Activated CD4-positive, alpha-beta T cell treated with anti-CD3 and anti-CD28 coated beads for 1 hour (primary cell): ENCODE data around the gene TRIM46.
A peak's percentile ranks its signal among the peaks of the same experiment; 100 is the strongest.

Source experiments
- DNase-seq: peaks from one replicate; pipeline ENCODE4 v3.0.0-alpha.2; 2020

TRIM46 gene, protein sequence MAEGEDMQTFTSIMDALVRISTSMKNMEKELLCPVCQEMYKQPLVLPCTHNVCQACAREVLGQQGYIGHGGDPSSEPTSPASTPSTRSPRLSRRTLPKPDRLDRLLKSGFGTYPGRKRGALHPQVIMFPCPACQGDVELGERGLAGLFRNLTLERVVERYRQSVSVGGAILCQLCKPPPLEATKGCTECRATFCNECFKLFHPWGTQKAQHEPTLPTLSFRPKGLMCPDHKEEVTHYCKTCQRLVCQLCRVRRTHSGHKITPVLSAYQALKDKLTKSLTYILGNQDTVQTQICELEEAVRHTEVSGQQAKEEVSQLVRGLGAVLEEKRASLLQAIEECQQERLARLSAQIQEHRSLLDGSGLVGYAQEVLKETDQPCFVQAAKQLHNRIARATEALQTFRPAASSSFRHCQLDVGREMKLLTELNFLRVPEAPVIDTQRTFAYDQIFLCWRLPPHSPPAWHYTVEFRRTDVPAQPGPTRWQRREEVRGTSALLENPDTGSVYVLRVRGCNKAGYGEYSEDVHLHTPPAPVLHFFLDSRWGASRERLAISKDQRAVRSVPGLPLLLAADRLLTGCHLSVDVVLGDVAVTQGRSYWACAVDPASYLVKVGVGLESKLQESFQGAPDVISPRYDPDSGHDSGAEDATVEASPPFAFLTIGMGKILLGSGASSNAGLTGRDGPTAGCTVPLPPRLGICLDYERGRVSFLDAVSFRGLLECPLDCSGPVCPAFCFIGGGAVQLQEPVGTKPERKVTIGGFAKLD

DNA sequence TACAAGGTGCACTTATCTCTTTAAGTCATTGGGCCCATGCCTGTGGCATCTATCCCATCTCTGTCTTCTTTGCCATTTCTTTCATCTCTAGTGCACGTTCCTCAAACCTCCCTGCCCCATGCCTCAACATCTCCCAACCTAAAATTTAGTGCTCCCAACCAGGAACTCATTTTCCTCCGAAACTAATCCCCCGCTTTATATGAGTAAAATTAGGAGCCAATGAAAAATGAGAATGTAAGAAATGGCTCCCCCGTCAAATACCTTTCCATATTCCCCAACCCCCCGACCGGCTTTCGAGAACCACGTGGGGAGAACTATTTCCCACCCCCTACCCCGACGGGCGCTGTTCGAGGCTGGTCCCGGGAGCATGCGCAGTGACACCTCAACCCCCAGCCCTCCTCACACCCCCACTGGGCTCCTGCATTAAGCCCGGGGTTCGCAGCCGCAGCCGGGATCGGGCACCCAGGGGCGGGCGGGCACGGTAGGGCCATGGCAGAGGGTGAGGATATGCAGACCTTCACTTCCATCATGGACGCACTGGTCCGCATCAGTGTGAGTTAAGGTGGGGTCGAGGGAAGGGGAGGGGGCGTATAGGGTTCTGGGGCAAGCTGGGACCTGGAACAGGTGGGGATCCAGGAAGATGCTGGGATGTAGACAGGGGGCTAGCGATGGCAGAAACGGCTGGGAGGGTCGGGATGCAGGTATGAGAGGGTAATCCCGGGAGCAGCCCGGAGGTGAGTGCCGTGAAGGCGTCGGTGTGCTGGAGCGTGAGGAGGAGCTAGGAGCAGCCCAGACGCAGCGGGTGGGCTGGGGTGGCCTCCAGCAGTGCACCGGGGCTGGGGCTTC is at the start of gene TRIM46:
TRIM46 (plus strand) TSS at position 372 of the 846 bp plus-strand sequence; CDS start at position 490, 118 bp downstream.
- peak; percentile 57 for DNase-seq

DNA sequence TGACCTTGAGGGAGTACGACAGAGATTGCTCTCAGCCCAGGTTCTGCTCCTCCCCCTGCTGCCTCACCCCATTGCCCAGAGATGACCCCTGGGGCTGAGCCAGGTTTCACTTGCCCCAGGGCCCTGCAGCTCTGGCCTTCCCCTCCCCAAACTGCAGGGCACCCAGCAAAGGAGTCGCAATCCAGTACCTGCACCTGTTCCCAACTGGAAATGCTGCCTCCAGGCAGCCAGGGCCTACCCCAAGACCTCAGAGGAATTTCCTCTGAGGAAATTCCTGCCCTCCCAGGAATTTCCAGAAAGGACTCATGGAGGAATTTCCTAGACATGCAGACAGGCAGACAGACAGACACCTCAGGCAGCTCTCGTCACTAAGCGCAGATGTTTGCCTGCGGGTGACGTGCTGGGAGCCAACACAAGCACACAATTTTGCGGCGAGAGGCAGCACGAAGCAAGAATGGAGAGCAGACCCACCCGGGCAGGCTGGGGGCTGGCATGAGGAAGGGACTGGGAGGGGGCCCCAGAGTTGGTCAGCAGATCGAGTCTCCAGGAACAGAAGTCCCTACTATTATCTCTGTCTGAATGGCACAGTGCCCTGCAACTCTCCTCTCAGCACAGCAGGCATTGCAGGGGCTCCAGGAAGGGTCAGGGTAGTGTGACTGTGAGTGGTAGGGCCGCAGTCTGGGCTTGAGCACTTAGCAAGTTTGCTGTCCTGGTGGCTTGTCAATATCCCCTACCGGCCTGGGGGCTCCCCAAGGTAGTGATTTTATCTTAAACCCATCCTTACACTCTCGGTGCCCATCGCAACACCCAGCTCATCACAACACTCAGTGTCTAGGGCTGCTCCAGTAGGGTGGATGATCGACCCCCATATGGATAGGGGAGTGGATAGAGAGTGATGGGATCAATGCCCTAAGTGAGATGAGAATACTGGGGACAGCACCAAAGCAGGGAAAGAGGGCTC is 48.9 kb upstream of the TRIM46 start:
- DNase-seq, result no peak

DNA sequence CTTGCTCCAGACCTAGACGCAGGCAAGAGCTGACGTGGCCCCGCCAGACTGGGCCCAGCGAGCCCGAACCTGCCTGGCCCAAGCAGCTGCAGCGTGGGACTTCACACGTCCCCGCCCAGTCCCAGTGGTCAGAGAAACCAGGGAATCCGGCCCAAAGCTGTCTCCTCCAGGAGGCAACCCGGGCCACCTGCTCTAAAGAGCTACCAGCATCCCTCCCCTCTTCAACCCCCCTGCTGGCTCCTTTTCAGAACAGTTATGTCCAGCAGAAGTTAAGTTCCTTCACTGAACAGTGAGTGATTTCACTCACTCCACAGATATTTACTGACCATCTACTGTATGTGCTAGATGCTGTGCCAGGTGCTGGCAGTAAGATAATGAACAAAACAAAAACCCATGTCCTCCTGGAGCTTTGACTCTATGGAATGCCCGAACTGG is 48.1 kb upstream of the TRIM46 start:
- no peak for DNase-seq

DNA sequence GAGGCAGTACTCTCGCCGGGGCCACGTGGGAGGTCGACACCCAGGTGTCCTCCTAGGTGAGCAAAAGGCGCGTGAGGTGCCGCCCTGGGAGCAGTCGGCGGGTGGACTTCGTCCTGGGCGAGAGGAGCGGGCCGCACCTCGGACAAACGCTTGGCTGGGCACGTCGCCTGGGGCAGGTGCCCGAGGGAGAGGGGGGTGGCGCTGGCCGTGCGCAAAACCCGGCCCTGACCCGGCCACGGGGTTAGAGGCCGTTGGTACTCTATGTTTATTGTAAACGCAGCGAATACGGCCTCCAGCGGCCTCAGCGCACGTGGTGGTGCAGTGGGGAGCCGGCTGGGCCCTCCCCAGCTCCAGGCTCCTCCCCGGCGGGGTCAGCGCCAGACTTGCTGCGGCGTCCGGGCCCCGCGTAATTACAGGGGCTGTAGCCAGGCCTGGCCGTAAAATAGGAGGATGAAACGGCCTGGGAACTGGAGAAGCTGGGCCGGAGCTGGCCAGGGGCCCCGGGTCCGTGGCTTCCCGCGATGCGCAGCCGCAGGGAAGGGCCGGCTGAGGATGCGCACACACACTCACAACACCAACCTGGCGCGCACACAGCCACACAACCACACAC is 47.6 kb upstream of the TRIM46 start:
- DNase-seq, result no peak

DNA sequence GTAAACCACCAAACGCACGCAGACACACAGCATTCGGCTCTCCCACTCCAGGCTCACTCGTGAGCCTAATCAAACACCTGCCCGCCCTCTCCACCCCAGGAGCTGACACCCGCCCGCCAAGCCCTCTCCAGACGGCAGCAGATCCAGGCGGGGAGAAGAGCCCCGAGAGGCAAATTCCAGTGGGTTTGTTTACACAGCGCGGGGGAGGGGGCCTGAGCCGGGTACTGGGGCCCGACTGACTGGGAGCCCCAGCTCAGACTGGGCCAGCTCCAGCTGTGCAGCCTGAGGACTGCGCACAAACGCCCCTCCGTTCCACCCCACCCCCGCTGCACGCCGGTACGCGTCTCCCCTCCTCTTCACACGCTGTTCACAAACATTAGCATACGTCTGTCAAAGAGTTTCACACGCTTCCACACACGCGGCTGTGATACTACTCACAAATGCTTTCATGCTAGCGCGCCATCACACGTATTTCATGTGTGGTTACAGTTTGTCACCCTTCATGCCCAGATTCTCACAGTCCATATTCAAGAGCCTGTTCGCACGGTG is 47.0 kb upstream of the TRIM46 start:
- DNase-seq, result no peak

DNA sequence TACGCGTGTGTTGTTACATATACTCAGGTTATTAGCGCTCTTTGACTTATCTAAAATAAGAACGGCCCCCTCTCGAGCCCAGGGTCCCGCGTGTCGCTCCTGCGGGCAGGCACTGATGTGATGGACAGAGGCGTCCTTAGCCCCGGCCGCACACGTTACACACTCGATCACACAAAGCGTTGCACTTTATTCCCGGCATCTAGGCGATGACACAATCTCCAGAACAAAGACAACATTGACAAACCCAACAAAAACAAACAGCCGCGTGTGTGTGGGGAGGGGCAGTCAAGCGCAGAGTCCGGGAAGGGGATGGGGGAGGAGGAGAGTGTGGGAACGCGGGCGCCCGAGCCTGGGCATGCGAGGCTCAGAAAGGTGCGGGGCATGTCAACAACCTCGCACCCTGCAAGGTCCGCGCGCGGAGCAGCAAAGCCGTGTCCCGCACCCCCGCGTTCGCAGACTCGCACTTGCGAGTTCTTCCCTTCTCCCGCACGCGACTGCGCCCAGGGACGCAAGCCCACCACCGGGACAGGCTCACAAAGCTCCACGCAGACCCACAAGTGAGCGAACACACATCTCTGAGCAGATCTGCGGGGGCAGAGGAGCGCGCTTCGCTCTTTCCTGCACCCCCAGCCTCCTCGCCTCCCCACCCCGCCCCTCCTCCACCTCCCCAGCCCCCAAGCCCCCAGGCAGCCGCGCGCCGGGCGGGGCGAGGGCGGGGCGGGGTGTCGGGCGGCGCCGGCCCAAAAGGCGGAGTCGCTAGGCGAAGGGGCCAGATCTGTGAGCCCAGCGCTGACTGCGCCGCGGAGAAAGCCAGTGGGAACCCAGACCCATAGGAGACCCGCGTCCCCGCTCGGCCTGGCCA is 46.3 kb upstream of the TRIM46 start, which contains the start of gene EFNA1:
EFNA1 (plus strand) TSS at position 772 of the 862 bp plus-strand sequence. CDS start 102 bp downstream, outside the sequence.
- DNase-seq, result no peak

DNA sequence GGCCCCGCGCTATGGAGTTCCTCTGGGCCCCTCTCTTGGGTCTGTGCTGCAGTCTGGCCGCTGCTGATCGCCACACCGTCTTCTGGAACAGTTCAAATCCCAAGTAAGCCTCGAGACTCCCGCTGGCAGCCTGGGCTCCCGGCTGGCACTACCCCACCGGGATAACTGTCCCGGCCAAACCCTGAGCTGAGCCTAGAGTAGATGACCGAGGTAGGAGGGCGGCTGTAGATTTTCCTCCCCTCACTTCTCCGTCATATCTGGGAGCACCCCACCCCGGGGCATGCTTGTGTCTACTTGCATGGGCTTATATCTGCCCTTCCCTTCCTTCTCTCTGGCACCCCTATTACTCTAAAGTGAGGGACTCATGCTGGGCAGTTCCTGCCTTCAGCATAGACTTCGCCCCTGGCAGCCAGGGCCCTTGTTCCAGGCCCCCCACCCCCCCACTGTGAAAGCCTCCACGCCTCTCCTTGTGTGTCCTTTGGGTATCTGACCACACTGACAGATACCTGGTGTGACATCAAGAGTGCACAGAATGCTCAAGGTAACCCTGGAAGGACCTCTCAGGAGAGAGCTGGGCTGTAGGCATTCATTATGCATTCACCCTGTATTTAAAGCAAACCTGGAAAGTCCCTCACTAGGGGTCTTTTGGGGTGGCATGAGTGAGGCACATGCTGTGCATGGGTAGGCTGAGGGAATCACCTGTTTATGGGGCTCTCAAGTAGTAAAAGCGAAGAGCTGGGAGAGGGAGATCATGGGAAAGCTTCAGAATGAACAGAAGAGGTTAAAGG is 45.5 kb upstream of the TRIM46 start:
- DNase-seq, result no peak

DNA sequence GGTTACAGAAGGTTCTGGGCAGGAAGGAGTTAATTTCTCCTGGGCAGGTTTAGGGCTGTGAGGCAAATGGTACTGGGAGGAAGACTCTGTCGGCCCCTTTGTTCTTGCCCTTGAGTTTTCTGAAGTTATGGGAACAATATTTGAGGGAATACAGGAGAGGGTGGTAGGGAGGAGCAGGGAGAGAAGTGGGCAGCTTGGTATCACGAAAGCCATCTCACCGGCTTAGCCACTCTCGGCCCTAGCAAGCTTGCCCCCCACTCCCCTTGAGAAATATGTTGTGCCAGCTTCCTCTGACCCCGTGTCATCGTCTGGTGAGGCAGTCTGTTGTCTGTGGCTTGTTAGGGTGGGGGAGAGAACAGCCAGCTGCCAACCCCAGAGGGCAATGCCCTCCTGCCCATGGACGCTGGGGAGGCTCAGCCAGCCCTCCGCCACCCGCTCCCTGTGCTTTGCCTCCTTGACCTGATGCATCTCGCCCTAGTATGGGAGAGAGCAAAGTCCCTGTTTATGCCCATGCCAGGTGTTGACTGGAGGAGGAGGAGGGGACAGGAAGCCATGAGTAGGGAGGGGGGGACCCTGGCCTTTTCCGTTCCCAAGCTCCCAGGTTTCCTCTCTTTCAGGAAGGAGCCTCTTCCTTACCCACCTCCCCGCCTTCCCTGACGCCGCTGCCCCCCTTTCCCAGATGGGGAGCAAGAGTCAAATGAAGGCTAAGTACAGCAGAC is 44.7 kb upstream of the TRIM46 start:
- DNase-seq, result no peak

DNA sequence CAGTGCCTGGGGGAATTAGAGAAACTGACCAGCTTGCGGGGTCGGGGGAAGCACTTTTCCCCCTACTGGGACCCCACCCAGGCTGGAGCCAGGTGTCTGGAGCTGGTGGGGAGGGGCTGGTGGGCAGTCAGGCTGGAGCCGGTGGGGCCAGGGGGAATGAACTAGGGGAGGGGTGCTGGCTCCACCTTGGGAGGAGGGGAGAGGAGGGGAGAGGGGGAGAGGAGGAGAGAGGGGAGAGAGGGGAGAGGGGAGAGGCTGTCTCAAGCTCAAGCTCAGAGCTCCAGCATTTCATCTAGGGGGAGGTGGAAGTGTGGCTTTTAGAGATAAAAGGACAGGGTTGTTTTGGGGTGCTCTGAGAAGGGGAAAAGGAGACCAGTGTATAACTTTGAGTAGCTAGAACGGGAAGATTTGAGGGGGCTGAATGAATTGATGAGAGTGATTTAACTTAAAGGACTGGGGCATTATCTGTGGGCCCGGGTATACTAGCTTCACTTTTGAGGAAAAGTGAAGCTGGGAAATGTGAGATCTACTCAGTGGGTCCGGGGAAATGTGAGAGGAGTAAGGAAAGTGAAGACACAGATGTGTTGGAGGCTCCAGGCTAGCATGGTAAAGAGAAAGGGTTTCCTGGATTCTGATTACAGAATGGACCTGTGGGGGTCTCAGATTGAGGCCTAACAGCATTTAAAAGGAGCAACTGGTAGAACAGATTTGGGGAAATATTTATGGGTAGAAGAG is 43.2 kb upstream of the TRIM46 start:
- DNase-seq, result no peak

DNA sequence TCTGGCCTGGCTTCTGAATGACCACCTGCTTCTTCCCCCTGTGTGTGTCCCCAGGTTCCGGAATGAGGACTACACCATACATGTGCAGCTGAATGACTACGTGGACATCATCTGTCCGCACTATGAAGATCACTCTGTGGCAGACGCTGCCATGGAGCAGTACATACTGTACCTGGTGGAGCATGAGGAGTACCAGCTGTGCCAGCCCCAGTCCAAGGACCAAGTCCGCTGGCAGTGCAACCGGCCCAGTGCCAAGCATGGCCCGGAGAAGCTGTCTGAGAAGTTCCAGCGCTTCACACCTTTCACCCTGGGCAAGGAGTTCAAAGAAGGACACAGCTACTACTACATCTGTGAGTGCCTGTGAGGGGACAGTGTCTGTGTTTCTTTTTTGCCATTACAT is 42.4 kb upstream of the TRIM46 start:
- DNase-seq, result no peak

DNA sequence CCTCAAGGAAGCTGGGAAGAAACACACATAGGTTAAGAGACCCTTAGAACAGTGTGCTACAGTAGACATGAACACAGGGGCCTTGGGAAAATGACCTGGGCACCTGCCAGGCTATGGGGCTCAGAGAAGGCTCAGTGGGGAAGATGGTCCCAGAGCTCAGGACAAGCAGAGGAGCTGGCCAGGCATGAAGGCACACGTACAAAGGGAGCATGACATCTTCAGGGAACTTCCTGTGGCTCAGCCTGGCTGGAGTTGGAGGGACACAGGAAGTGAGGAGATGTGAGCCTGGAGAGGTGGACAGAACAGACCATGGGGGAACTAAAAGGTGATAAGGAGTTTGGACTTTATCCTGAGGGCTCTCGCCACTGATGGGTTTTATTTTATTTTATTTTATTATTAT is 41.8 kb upstream of the TRIM46 start:
- no peak for DNase-seq

DNA sequence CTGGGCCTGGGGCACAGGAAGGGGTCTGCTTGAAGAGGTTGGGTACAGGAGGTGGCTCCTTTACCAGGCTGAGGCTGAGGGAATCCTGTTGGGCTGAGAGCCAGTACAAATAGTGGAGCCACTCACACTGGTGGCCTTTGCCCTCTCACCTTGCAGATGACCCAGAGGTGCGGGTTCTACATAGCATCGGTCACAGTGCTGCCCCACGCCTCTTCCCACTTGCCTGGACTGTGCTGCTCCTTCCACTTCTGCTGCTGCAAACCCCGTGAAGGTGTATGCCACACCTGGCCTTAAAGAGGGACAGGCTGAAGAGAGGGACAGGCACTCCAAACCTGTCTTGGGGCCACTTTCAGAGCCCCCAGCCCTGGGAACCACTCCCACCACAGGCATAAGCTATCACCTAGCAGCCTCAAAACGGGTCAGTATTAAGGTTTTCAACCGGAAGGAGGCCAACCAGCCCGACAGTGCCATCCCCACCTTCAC is 39.8 kb upstream of the TRIM46 start:
- DNase-seq, result no peak

DNA sequence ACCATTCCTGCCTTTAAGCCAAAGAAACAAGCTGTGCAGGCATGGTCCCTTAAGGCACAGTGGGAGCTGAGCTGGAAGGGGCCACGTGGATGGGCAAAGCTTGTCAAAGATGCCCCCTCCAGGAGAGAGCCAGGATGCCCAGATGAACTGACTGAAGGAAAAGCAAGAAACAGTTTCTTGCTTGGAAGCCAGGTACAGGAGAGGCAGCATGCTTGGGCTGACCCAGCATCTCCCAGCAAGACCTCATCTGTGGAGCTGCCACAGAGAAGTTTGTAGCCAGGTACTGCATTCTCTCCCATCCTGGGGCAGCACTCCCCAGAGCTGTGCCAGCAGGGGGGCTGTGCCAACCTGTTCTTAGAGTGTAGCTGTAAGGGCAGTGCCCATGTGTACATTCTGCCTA is 39.3 kb upstream of the TRIM46 start:
- DNase-seq, result no peak

DNA sequence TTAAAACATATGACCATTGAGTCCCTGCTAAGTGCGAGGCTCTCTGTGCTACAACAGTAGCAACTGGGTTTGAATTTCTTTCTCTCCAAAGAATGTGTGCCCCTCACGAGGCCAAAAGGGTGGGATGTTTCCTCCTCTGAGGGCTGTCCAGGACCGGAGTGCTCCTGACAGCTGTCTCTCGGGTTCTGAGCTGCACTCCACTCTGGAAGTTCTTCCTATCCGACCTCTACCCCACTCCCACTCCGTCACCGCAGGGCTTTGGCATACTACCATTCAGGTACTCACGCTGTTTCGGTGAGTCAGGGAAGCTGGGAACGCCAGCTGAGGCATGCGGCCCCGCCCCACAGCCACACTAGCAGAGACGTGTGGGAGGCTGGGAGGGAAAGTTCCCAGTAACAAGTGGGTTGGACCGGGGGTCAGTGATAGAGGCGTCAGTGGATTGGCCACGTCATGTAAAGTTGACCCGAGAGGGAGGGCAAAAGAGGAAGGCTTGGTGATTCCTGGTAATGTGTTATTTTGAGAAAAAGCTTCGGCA is 38.7 kb upstream of the TRIM46 start:
- no peak for DNase-seq

DNA sequence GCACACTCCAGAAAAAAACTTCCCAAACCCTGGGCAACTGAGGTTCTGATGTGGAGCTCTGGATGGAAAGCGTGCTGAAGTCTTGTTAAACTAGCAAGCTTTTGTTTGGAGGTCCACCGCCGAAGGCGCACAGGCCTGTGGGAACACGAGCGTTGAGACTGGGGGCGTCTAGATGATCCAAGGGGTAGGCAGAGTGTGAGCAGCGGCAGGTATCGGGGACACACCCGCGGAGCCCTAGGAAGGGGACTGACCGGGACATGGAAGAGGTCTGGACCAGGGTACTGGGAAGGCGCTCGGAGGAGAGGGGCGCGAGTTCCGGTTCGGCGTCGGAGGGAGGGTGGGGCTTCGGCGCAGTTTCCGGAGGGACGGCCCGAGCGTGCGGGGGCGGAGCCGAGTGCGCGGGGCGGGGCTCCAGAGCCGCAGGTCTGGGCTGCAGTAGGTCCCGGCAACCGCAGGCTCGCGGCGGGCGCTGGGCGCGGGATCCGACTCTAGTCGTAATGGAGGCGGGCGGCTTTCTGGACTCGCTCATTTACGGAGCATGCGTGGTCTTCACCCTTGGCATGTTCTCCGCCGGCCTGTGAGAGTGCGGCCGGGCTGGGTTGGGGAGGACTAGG is 38.1 kb upstream of the TRIM46 start, which contains the start of gene SLC50A1:
SLC50A1 (plus strand) TSS at position 438 of the 614 bp plus-strand sequence; CDS start at position 498, 60 bp downstream.
- DNase-seq, result peak; percentile 85

DNA sequence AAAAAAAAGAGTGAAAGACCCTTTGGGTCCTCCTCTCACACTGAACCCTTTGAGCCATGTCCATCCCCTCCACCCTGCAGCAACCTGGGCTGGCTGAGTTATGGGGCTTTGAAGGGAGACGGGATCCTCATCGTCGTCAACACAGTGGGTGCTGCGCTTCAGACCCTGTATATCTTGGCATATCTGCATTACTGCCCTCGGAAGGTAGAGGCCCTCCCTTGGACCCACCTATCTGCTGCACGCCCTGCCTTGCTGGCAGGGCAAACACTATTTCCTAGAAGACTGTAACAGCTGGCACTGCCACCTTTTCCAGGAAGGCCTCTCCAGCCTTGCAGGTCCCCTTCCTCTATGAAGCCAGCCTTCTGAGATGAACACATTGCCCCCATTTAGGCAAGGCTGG is 36.9 kb upstream of the TRIM46 start:
- no peak for DNase-seq
